Mucosa of descending colon (tissue), 3 donors: Measurements from ENCODE around the gene TAC1. TPM values are rescaled to one million over a fixed set of nuclear protein-coding genes. Genes with fewer than 3 reads are reported as not detected.
"Not testable (repeated sequence)": the region's sequence is repeated elsewhere in the genome, so short reads cannot be mapped to it uniquely, and the experiment has no call there.

ENCODE experiments used
- ATAC-seq: fragments of 200-7000 bp; cut with Tn5 transposase; one replicate; pipeline ENCODE4 v1.9.1; 2020; ENCODE audit warnings: mild to moderate bottlenecking, moderate library complexity
- DNase-seq, 3 donors: peaks; one replicate each; pipeline ENCODE4 v3.0.0-alpha.2; 2020
- H3K36me3 ChIP-seq: fragments of 200-600 bp; one replicate; pipeline ENCODE4 v1.8.0; 2021; ENCODE audit warnings: low read depth, mild to moderate bottlenecking
- H3K4me1 ChIP-seq: fragments of 200-600 bp; one replicate; pipeline ENCODE4 v1.8.0; 2021; ENCODE audit warnings: low read depth, mild to moderate bottlenecking
- H3K4me3 ChIP-seq: fragments of 200-600 bp; one replicate; pipeline ENCODE4 v1.8.0; 2021; ENCODE audit warnings: mild to moderate bottlenecking
- H3K9me3 ChIP-seq: fragments of 200-600 bp; one replicate; pipeline ENCODE4 v1.8.0; 2021; ENCODE audit warnings: mild to moderate bottlenecking
- intact Hi-C, 2 donors: fragments of 100-400 bp; cut with DNase I in 1 of 2; cut with micrococcal nuclease in 1 of 2; formaldehyde crosslinking; loops; one replicate each; pipeline versions ENCODE4 v1.11.0 to v1.11.1; 2022; cut with DNase I, micrococcal nuclease
- total RNA-seq, 3 donors: library from RNA; stranded (reverse); fragmentation: NEBNext Ultra II Directional in 2 of 3; extraction: Animal tissue kit (Norgen Biotek cat#: 25700) in 2 of 3; gene quantifications; one replicate each; pipeline versions ENCODE4 v1.2.1 to v1.2.4, GENCODE V29; 2021 to 2023
- TF ChIP-seq, protein P1 (sequence below): fragments of 200-600 bp; IDR thresholded peaks from one replicate; pipeline ENCODE4 v1.8.0; 2022; ENCODE audit warnings: antibody characterized with exemption, mild to moderate bottlenecking
- donor health status: DM: no; HTN: no; CAD: no; lungs with moderate emphysema.
- donor health status: DM: no; HTN: no; CAD: no.
- donor health status: DM: no; HTN: yes; CAD: no.

The TAC1 gene
- total RNA-seq, 3 donors from 2014 or later, result 1.3 to 10.4 (median 1.9) TPM

DNA sequence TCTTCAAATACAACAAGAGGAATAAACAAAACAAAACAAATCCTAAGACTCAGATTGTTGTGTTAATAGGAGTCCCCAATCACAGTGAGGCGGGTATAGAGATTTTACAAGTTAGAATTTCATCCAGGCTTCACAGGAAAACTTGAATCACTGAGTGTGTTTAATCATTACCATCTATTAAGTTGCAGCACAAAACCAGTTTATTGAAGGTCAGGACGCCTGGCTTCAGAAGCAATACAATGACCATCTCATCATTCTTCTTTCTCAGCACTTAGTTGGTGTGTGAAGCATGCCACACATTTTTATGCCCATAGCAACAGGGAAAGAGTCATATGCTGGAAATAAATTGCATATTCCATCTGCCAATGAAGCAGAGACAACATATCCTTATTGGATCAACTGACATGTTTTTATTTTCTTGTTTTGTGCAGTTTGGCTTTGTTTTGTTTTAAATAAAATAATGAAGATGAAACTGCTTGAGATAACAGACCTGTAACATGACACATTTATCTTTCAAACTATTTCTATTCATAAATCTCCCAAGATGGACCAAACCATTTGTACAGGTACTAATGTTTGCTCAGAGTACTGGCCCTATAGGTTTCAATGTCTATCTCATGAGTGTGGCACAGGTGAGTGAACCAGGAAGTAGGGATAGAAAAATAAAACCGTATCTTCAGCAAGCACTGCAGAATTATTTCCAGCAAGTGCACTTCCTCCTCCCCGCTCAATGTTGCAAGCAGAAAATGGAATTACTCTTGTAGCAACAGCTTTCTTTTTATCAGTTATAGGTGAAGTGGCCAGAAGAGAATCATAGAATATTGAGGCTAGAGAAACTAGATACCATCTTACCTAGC, 40.4 kb downstream of the TAC1 start:
- no peak overlapping the region for H3K4me3 ChIP-seq
- H3K36me3 ChIP-seq, result no peaks in the 10 kb centered on the region
- peak in 1 of 3 donors; percentile 33 for DNase-seq
- intact Hi-C loops, result no loop called here
- peak; percentile 88 for ATAC-seq
- H3K9me3 ChIP-seq, result no peaks in the 10 kb centered on the region
- TF ChIP-seq, protein P1, sequence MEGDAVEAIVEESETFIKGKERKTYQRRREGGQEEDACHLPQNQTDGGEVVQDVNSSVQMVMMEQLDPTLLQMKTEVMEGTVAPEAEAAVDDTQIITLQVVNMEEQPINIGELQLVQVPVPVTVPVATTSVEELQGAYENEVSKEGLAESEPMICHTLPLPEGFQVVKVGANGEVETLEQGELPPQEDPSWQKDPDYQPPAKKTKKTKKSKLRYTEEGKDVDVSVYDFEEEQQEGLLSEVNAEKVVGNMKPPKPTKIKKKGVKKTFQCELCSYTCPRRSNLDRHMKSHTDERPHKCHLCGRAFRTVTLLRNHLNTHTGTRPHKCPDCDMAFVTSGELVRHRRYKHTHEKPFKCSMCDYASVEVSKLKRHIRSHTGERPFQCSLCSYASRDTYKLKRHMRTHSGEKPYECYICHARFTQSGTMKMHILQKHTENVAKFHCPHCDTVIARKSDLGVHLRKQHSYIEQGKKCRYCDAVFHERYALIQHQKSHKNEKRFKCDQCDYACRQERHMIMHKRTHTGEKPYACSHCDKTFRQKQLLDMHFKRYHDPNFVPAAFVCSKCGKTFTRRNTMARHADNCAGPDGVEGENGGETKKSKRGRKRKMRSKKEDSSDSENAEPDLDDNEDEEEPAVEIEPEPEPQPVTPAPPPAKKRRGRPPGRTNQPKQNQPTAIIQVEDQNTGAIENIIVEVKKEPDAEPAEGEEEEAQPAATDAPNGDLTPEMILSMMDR, result no peak
- H3K4me1 ChIP-seq, result no peaks in the 10 kb centered on the region

DNA sequence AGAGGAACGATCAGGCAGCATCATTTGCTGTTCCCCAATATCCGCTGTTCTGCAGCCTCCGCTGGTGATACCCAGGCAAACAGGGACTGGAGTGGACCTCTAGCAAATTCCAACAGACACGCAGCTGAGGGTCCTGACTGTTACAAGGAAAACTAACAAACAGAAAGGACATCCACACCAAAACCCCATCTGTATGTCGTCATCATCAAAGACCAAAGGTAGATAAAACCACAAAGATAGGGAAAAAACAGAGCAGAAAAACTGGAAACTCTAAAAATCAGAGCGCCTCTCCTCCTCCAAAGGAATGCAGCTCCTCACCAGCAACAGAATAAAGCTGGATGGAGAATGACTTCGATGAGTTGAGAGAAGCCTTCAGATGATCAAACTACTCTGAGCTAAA, 54.5 kb downstream of the TAC1 start:
- H3K4me3 ChIP-seq, H3K36me3 ChIP-seq, intact Hi-C loops: not testable (repeated sequence)

More for the DNA sequence above, 54.5 kb downstream of the TAC1 start:
- not testable (repeated sequence) for H3K9me3 ChIP-seq, ATAC-seq, DNase-seq, H3K4me1 ChIP-seq

Other genes with a start within 250 kb of the TAC1 start
- gene ASNS, start 140.3 kb downstream of the TAC1 start, total RNA-seq, result 10 to 100 TPM; 12.4 to 19.1 (median 17.5) TPM